Loucy (cell line): Measurements from ENCODE around the gene ANO6.

Experiments
- H2AFZ ChIP-seq: fragments of 200-600 bp; sonication (generic); 2 replicates; pipeline ENCODE4 v1.6.0; 2016; ENCODE audit warnings: antibody characterized with exemption, mild to moderate bottlenecking, low read length, moderate library complexity
- H3F3A ChIP-seq: fragments of 200-600 bp; 2 replicates; pipeline ENCODE4 v1.6.0; 2016; ENCODE audit warnings: antibody characterized with exemption, low read depth, mild to moderate bottlenecking
- H3K27me3 ChIP-seq: fragments of 200-600 bp; sonication (generic); 2 replicates; pipeline ENCODE4 v1.6.1; 2014; ENCODE audit warnings: low read length, mild to moderate bottlenecking; ENCODE audit not compliant: insufficient read depth, poor library complexity, severe bottlenecking
- H3K36me3 ChIP-seq: fragments of 200-600 bp; sonication (generic); 2 replicates; pipeline ENCODE4 v1.6.1; 2016; ENCODE audit warnings: low read length; ENCODE audit not compliant: insufficient read depth
- H3K4me1 ChIP-seq: fragments of 200-600 bp; sonication (generic); 2 replicates; pipeline ENCODE4 v1.5.1; 2014; ENCODE audit warnings: low read length, mild to moderate bottlenecking; ENCODE audit not compliant: insufficient read depth, poor library complexity, severe bottlenecking
- H3K4me2 ChIP-seq: fragments of 200-600 bp; sonication (generic); 2 replicates; pipeline ENCODE4 v1.6.0; 2014; ENCODE audit warnings: antibody characterized with exemption, low read length, low read depth, mild to moderate bottlenecking; ENCODE audit not compliant: poor library complexity, severe bottlenecking
- H3K4me3 ChIP-seq: fragments of 200-600 bp; sonication (generic); 2 replicates; pipeline ENCODE4 v1.5.1; 2014; ENCODE audit warnings: low read length, mild to moderate bottlenecking, mixed read lengths; ENCODE audit not compliant: poor library complexity, severe bottlenecking
- H3K79me2 ChIP-seq: fragments of 200-600 bp; sonication (generic); 2 replicates; pipeline ENCODE4 v1.6.1; 2014; ENCODE audit warnings: low read length; ENCODE audit not compliant: insufficient read depth
- H3K9ac ChIP-seq: fragments of 200-600 bp; sonication (generic); 2 replicates; pipeline ENCODE4 v1.6.0; 2014; ENCODE audit warnings: mild to moderate bottlenecking, low read depth, low read length, moderate library complexity; ENCODE audit not compliant: poor library complexity, severe bottlenecking
- H3K9me2 ChIP-seq: fragments of 200-600 bp; sonication (generic); replicated peaks from 2 replicates; pipeline ENCODE4 v1.6.1; 2016; ENCODE audit warnings: low read depth, low read length, mixed read lengths
- H3K9me3 ChIP-seq: fragments of 200-600 bp; sonication (generic); 2 replicates; pipeline ENCODE4 v1.6.1; 2014; ENCODE audit warnings: mild to moderate bottlenecking, antibody characterized with exemption, low read length, low read depth; ENCODE audit not compliant: insufficient read depth
- H4K20me1 ChIP-seq: fragments of 200-600 bp; sonication (generic); 2 replicates; pipeline ENCODE4 v1.6.0; 2014; ENCODE audit warnings: antibody characterized with exemption, low read length, mild to moderate bottlenecking; ENCODE audit not compliant: insufficient read depth, poor library complexity, severe bottlenecking
- CTCF ChIP-seq: fragments of 200-600 bp; sonication (generic); conservative IDR thresholded peaks from 2 replicates; pipeline ENCODE4 v1.5.1; 2014; ENCODE audit warnings: mild to moderate bottlenecking, antibody characterized with exemption, low read length
- EZH2phosphoT487 ChIP-seq: fragments of 200-600 bp; IDR thresholded peaks from 2 replicates; pipeline ENCODE4 v1.6.1; 2018; ENCODE audit warnings: antibody characterized with exemption, mild to moderate bottlenecking, moderate library complexity, borderline replicate concordance

The ANO6 gene

DNA sequence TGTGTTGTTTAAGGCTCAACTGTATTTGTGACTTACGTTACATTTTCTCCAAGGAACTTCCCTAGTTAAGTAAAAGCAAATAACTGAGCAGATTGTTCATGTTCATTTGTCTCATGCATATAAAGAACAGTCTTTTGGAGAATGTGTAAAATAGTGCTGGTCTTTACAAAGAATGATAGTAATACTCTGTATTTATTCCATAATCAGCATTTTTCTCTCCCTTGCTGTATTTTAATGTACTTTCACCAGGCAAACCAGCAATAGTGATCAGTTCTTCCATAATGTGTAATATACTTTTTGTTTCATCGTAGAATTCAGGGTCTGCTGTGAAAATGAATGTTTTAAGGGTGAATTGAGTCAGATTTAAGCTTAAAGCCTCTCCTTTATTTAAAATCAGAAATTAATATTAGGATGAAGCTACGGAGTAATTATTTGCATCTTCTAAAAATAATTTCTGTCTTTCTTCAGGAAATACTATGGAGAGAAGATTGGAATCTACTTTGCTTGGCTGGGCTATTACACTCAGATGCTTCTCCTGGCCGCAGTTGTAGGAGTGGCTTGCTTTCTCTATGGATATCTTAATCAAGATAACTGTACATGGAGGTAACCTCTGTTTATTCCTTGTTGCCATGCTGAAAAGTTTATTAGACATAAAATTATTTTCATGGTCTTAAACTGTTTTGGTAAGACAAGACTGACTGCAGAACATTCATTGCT is 141.1 kb downstream of the ANO6 start:
- no peak overlapping the region for H3K4me2 ChIP-seq
- H3K27me3 ChIP-seq: no peaks in the 10 kb centered on the region

GRCh38 chr12:45357539-45358417 is 141.9 kb downstream of the ANO6 start:
- Histone ChIP-seq H3K36me3 (peaks cover 9% of the 10 kb centered on the region; the same call in 1 of the 2 replicates), H3K9me3 (peaks cover 7% of the 10 kb centered on the region; the same call in 1 of the 2 replicates), H3K79me2 (no peaks in the 10 kb centered on the region), H3K4me1 (no peaks in the 10 kb centered on the region), H3K9ac (no peak overlapping the region), H4K20me1 (no peaks in the 10 kb centered on the region), H3K4me3 (no peak overlapping the region), H3K4me2 (no peak overlapping the region), H3K9me2 (no peaks in the 10 kb centered on the region), H3F3A (no peaks in the 10 kb centered on the region), H3K27me3 (no peaks in the 10 kb centered on the region), H2AFZ (no peak overlapping the region)
- no peak for TF ChIP-seq CTCF
- TF ChIP-seq EZH2phosphoT487: no peak

More for the DNA sequence above, 141.1 kb downstream of the ANO6 start:
- H4K20me1 ChIP-seq: no peaks in the 10 kb centered on the region
- H3K79me2 ChIP-seq: no peaks in the 10 kb centered on the region
- no peak overlapping the region for H3K9ac ChIP-seq
- peaks cover 11% of the 10 kb centered on the region; the same call in 1 of the 2 replicates for H3K36me3 ChIP-seq
- no peak overlapping the region for H2AFZ ChIP-seq
- no peak for TF ChIP-seq EZH2phosphoT487
- no peak for TF ChIP-seq CTCF
- no peaks in the 10 kb centered on the region for H3K9me2 ChIP-seq
- no peaks in the 10 kb centered on the region for H3F3A ChIP-seq
- H3K4me1 ChIP-seq: no peaks in the 10 kb centered on the region
- H3K9me3 ChIP-seq: peaks cover 2% of the 10 kb centered on the region; the same call in 1 of the 2 replicates
- no peak overlapping the region for H3K4me3 ChIP-seq

DNA sequence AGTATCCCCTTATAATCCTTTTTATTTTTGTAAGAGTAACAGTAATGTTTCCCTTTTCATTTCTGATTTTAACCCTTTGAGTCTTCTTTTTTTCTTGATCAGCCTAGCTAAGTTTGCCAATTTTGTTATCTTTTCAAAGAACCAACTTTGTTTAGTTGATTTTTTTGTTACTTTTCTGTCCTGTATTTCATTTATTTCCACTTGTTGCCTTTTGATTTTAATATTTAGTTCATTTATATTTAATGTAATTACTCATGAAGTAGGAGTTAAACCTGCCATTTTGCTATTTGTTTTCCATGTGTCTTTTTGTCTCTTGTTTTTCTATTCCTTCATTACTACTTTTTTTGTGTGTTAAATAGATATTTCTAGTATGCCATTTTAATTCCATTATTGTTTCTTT is 146.4 kb downstream of the ANO6 start:
- H3K36me3 ChIP-seq: peaks cover 17% of the 10 kb centered on the region
- no peak overlapping the region for H3K4me2 ChIP-seq
- no peaks in the 10 kb centered on the region for H3K4me1 ChIP-seq
- no peak overlapping the region for H3K9ac ChIP-seq
- TF ChIP-seq CTCF (no peak), EZH2phosphoT487 (no peak)
- no peaks in the 10 kb centered on the region for H3K27me3 ChIP-seq
- no peaks in the 10 kb centered on the region for H3K79me2 ChIP-seq
- no peaks in the 10 kb centered on the region for H4K20me1 ChIP-seq
- peaks cover 18% of the 10 kb centered on the region; the same call in 1 of the 2 replicates for H3K9me3 ChIP-seq
- H3K4me3 ChIP-seq: no peak overlapping the region
- H3F3A ChIP-seq: no peaks in the 10 kb centered on the region
- no peak overlapping the region for H2AFZ ChIP-seq
- no peaks in the 10 kb centered on the region for H3K9me2 ChIP-seq
